ENCODE results near the gene R3HDM4.

- TF ChIP-seq POLR2AphosphoS5 (IDR thresholded peaks at IDR 0.05; ENCODE audit: low read depth, low read length) (no peak), POLR2A (IDR thresholded peaks at IDR 0.05; ENCODE audit: low read depth, low read length) (no peak), TAF1 (IDR thresholded peaks at IDR 0.05; ENCODE audit: low read depth, low read length) (no peak), SPI1 (IDR thresholded peaks at IDR 0.05; ENCODE audit: low read depth, low read length) (no peak), PAX5 (IDR thresholded peaks at IDR 0.05; ENCODE audit: insufficient read depth, low read length, severe bottlenecking) (no peak), POU2F2 (IDR thresholded peaks at IDR 0.05; ENCODE audit: low read depth, low read length) (no peak)
Measured at GRCh38 chr19:873084-873483, 39.9 kb downstream of the R3HDM4 start.
